ENCODE measurements around the gene RBMX. TPM values are rescaled to one million over a fixed set of nuclear protein-coding genes. Genes with fewer than 3 reads are reported as not detected.

The RBMX gene
- total RNA-seq, 3 donors from 2014 or later: 255 to 331 (median 264) TPM

- Histone ChIP-seq H3K9me3 (no peaks in the 10 kb centered on the region), H3K27ac (no peak overlapping the region), H3K4me1 (no peaks in the 10 kb centered on the region), H3K36me3 (no peaks in the 10 kb centered on the region), H3K27me3 (peaks cover 0 to 6% of the 10 kb centered on the region in 2 donors), H3K4me3 (no peak overlapping the region)
- intact Hi-C loops (cut with DNase I; ENCODE audit: low total_unique reads): no loop called here
- no peak for TF ChIP-seq POLR2A (IDR thresholded peaks at IDR 0.05)
- TF ChIP-seq POLR2AphosphoS5 (IDR thresholded peaks at IDR 0.05): no peak
- no peak for TF ChIP-seq CTCF (IDR thresholded peaks at IDR 0.05)
- DNase-seq (ENCODE audit: low spot score in 2 of 2): no peak
Observed at GRCh38 chrX:136866337-136867095, 14.0 kb downstream of the RBMX start.

GRCh38 chrX:136865270-136866158 lies 15.0 kb downstream of the RBMX start:
- DNase-seq (ENCODE audit: low spot score in 2 of 2): no peak
- TF ChIP-seq CTCF (IDR thresholded peaks at IDR 0.05): no peak
- TF ChIP-seq POLR2AphosphoS5 (IDR thresholded peaks at IDR 0.05): no peak
- TF ChIP-seq POLR2A (IDR thresholded peaks at IDR 0.05): no peak
- Histone ChIP-seq H3K27ac (no peak overlapping the region), H3K27me3 (peaks cover 0 to 6% of the 10 kb centered on the region in 2 donors), H3K4me1 (no peaks in the 10 kb centered on the region), H3K9me3 (no peaks in the 10 kb centered on the region), H3K36me3 (no peaks in the 10 kb centered on the region), H3K4me3 (no peak overlapping the region)
- intact Hi-C loops (cut with DNase I; ENCODE audit: low total_unique reads): no loop called here

GRCh38 chrX:136863826-136864225 lies 16.7 kb downstream of the RBMX start:
- H3K27me3 ChIP-seq: peaks cover 0 to 6% of the 10 kb centered on the region in 2 donors
- H3K4me3 ChIP-seq: no peak overlapping the region
- no peaks in the 10 kb centered on the region for H3K36me3 ChIP-seq
- TF ChIP-seq POLR2AphosphoS5 (IDR thresholded peaks at IDR 0.05): no peak
- no peak for TF ChIP-seq CTCF (IDR thresholded peaks at IDR 0.05)
- DNase-seq (ENCODE audit: low spot score in 2 of 2): no peak
- intact Hi-C loops (cut with DNase I; ENCODE audit: low total_unique reads): no loop called here
- H3K9me3 ChIP-seq: no peaks in the 10 kb centered on the region
- no peak overlapping the region for H3K27ac ChIP-seq
- H3K4me1 ChIP-seq: no peaks in the 10 kb centered on the region

GRCh38 chrX:136862546-136862945 lies 18.0 kb downstream of the RBMX start:
- DNase-seq (ENCODE audit: low spot score in 2 of 2): no peak
- H3K4me1 ChIP-seq: no peaks in the 10 kb centered on the region
- H3K9me3 ChIP-seq: no peaks in the 10 kb centered on the region
- intact Hi-C loops (cut with DNase I; ENCODE audit: low total_unique reads): no loop called here
- H3K27me3 ChIP-seq: peaks cover 0 to 6% of the 10 kb centered on the region in 2 donors
- TF ChIP-seq POLR2A (IDR thresholded peaks at IDR 0.05): no peak
- TF ChIP-seq CTCF (IDR thresholded peaks at IDR 0.05): no peak
- TF ChIP-seq POLR2AphosphoS5 (IDR thresholded peaks at IDR 0.05): no peak
- H3K27ac ChIP-seq: no peak overlapping the region
- H3K36me3 ChIP-seq: no peaks in the 10 kb centered on the region
- no peak overlapping the region for H3K4me3 ChIP-seq

- TF ChIP-seq POLR2AphosphoS5 (IDR thresholded peaks at IDR 0.05) (no peak), CTCF (IDR thresholded peaks at IDR 0.05) (no peak), POLR2A (IDR thresholded peaks at IDR 0.05) (no peak)
- H3K27me3 ChIP-seq: peaks cover 0 to 6% of the 10 kb centered on the region in 2 donors
- intact Hi-C loops (cut with DNase I; ENCODE audit: low total_unique reads): no loop called here
- no peaks in the 10 kb centered on the region for H3K9me3 ChIP-seq
- H3K36me3 ChIP-seq: no peaks in the 10 kb centered on the region
- no peak for DNase-seq (ENCODE audit: low spot score in 2 of 2)
- no peak overlapping the region for H3K4me3 ChIP-seq
- H3K4me1 ChIP-seq: no peaks in the 10 kb centered on the region
- H3K27ac ChIP-seq: no peak overlapping the region
Observed at GRCh38 chrX:136861877-136862276, 18.6 kb downstream of the RBMX start.

All from breast epithelium (tissue), 4 donors.